Measurements from ENCODE around the gene DAGLB. TPM values are rescaled to one million over a fixed set of nuclear protein-coding genes. Genes with fewer than 3 reads are reported as not detected.

Gene DAGLB
- total RNA-seq, 3 donors from 2014 or later, result 15.4 to 18.0 (median 17.6) TPM

DNA sequence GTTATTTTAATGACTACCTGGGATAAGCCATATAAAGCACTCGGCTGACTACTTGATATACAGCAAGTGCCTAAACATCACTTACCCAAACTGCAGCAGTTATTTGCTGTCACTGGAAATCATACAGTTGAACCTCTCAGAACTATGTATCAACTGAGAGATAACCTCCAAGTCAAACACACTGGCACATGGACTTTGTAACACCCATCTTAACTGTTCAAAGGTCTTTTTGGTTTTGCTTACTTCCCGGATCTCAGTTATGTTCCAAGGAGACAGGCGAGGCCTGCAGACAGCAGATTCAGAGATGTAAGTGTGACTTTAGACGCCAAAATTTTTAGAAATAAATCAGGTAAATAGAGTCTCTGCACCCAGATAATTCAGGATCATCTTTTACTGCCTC lies 34.6 kb upstream of the DAGLB start:
- Histone ChIP-seq H3K27me3 (no peaks in the 10 kb centered on the region), H3K4me3 (peak overlapping the region; percentile 88 to 96 (median 96)), H3K36me3 (no peaks in the 10 kb centered on the region), H3K27ac (no peak overlapping the region), H3K9me3 (no peaks in the 10 kb centered on the region), H3K4me1 (peaks cover 0 to 3% of the 10 kb centered on the region in 2 donors)
- TF ChIP-seq, protein P1, sequence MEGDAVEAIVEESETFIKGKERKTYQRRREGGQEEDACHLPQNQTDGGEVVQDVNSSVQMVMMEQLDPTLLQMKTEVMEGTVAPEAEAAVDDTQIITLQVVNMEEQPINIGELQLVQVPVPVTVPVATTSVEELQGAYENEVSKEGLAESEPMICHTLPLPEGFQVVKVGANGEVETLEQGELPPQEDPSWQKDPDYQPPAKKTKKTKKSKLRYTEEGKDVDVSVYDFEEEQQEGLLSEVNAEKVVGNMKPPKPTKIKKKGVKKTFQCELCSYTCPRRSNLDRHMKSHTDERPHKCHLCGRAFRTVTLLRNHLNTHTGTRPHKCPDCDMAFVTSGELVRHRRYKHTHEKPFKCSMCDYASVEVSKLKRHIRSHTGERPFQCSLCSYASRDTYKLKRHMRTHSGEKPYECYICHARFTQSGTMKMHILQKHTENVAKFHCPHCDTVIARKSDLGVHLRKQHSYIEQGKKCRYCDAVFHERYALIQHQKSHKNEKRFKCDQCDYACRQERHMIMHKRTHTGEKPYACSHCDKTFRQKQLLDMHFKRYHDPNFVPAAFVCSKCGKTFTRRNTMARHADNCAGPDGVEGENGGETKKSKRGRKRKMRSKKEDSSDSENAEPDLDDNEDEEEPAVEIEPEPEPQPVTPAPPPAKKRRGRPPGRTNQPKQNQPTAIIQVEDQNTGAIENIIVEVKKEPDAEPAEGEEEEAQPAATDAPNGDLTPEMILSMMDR (IDR thresholded peaks at IDR 0.05), result no peak
- TF ChIP-seq POLR2AphosphoS5 (IDR thresholded peaks at IDR 0.05), result no peak
- TF ChIP-seq POLR2A (IDR thresholded peaks at IDR 0.05), result no peak
- intact Hi-C loops (cut with DNase I; ENCODE audit: low total_unique reads), result no loop called here
- DNase-seq (ENCODE audit: low spot score in 2 of 2), result no peak

DNA sequence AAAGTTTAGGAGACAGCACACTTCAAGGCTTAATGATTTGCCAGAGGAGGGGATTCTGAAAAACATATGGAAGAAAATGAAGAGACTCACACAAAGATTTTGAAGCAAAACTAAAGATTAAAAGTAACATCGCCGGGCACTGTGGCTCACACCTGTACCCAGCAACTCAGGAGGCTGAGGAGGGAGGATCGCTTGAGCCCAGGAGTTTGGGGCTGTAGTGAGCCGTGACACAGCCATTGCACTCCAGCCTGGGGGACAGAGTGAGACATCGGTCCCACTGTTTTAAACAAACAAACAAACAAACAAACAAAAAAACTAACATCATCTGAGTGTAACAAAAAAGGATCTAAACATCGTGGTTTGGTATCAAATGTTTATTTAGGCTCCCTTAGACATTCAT lies 33.7 kb upstream of the DAGLB start:
- Histone ChIP-seq H3K4me3 (peak overlapping the region in 1 of 3 donors; percentile 96), H3K4me1 (peaks cover 0 to 3% of the 10 kb centered on the region in 2 donors), H3K9me3 (no peaks in the 10 kb centered on the region), H3K27ac (no peak overlapping the region), H3K36me3 (no peaks in the 10 kb centered on the region), H3K27me3 (no peaks in the 10 kb centered on the region)
- intact Hi-C loops (cut with DNase I; ENCODE audit: low total_unique reads), result no loop called here
- DNase-seq (ENCODE audit: low spot score in 2 of 2), result no peak
- TF ChIP-seq POLR2AphosphoS5 (IDR thresholded peaks at IDR 0.05) (no peak), POLR2A (IDR thresholded peaks at IDR 0.05) (no peak)
- TF ChIP-seq, protein P1 (IDR thresholded peaks at IDR 0.05), result no peak

DNA sequence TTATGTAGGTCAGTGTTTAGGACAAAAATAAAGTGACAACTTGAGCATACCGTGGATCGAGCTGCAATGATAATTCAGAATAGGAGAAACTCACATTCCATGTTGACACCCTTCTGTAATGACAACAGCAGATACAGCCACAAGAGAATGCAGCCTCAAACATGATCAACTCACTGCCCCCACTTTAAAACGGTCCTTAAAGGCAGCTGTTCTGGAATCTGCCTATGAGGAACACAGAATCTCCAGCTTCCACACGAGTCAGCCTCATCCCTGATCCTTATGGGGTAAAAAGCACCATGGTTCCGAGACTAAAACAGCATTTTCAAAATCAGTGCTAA lies 32.5 kb upstream of the DAGLB start:
- Histone ChIP-seq H3K27ac (no peak overlapping the region), H3K27me3 (no peaks in the 10 kb centered on the region), H3K4me1 (peaks cover 0 to 3% of the 10 kb centered on the region in 2 donors), H3K4me3 (peak overlapping the region in 1 of 3 donors; percentile 16), H3K9me3 (no peaks in the 10 kb centered on the region), H3K36me3 (no peaks in the 10 kb centered on the region)
- intact Hi-C loops (cut with DNase I; ENCODE audit: low total_unique reads), result no loop called here
- TF ChIP-seq POLR2AphosphoS5 (IDR thresholded peaks at IDR 0.05), result no peak
- TF ChIP-seq, protein P1 (IDR thresholded peaks at IDR 0.05), result no peak
- TF ChIP-seq POLR2A (IDR thresholded peaks at IDR 0.05), result no peak
- no peak for DNase-seq (ENCODE audit: low spot score in 2 of 2)

DNA sequence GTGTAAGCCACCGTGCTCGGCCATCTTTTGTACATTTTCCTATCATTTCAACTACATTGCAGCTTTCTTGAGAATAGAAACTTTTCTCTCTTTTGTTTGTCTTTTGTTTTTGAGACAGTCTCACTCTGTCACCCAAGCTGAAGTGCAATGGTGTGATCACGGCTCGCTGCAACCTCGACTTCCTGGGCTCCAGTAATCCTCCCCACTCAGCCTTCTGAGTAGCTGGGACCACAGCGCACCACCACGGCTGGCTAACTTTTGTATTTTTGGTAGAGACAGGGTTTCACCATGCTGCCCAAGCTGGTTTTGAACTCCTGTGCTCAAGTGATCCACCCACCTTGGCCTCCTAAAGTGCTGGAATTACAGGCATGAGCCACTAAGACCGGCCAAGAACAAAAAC lies 31.3 kb upstream of the DAGLB start:
- intact Hi-C loops (cut with DNase I; ENCODE audit: low total_unique reads), result no loop called here
- Histone ChIP-seq H3K4me3 (no peak overlapping the region), H3K4me1 (peaks cover 0 to 3% of the 10 kb centered on the region in 2 donors), H3K27ac (no peak overlapping the region), H3K36me3 (no peaks in the 10 kb centered on the region), H3K9me3 (no peaks in the 10 kb centered on the region), H3K27me3 (no peaks in the 10 kb centered on the region)
- DNase-seq (ENCODE audit: low spot score in 2 of 2), result no peak
- TF ChIP-seq, protein P1 (IDR thresholded peaks at IDR 0.05), result no peak
- no peak for TF ChIP-seq POLR2AphosphoS5 (IDR thresholded peaks at IDR 0.05)
- TF ChIP-seq POLR2A (IDR thresholded peaks at IDR 0.05), result no peak

DNA sequence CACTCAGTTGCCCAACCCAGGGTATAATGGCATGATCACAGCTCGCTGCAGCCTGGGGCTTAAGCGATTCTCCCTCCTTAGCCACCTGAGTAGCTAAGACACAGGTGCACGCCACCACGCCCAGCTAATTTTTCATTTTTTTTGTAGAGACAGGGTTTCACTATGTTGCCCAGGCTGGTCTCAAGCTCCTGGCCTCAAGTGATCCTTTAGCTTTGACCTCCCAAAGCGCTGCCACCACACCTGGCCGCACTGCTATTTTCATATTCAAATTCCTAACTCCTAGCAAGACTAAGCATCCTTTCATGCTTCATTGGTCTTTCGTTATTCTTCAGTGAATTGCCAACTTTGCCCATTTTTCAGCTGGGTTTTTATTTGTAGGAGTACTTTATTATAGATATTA lies 30.4 kb upstream of the DAGLB start:
- DNase-seq (ENCODE audit: low spot score in 2 of 2), result no peak
- H3K4me1 ChIP-seq, result peaks cover 0 to 3% of the 10 kb centered on the region in 2 donors
- no peak overlapping the region for H3K4me3 ChIP-seq
- no peaks in the 10 kb centered on the region for H3K36me3 ChIP-seq
- no peaks in the 10 kb centered on the region for H3K27me3 ChIP-seq
- intact Hi-C loops (cut with DNase I; ENCODE audit: low total_unique reads), result no loop called here
- TF ChIP-seq POLR2AphosphoS5 (IDR thresholded peaks at IDR 0.05) (no peak), POLR2A (IDR thresholded peaks at IDR 0.05) (no peak)
- TF ChIP-seq, protein P1 (IDR thresholded peaks at IDR 0.05), result no peak
- H3K27ac ChIP-seq, result no peak overlapping the region
- no peaks in the 10 kb centered on the region for H3K9me3 ChIP-seq
